Measurements from ENCODE around the gene CCDC170. TPM values are rescaled to one million over a fixed set of nuclear protein-coding genes. Genes with fewer than 3 reads are reported as not detected.

The CCDC170 gene
- total RNA-seq, 1 donor from 2014 or later, result 0.25 TPM

GRCh38 chr6:151617539-151617938 lies 123.7 kb downstream of the CCDC170 start:
- peak; percentile 82 for DNase-seq (ENCODE audit: low read depth)

DNA sequence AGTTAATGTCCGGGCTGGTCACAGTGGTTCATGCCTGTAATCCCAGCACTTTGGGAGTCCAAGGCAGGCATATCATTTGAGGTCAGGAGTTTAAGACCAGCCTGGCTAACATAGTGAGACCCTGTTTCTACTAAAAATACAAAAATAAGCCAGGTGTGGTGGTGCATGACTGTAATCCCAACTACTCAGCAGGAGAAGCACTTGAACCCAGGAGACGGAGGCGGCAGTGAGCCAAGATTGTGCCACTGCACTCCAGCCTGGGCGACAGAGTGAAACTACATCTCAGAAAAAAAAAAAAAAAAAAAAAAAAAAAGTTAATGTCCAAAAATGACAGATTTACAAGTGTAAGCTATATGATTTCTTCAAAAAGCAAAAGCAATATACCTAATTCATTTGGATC lies 124.9 kb downstream of the CCDC170 start:
- no peak for DNase-seq (ENCODE audit: low read depth)

DNA sequence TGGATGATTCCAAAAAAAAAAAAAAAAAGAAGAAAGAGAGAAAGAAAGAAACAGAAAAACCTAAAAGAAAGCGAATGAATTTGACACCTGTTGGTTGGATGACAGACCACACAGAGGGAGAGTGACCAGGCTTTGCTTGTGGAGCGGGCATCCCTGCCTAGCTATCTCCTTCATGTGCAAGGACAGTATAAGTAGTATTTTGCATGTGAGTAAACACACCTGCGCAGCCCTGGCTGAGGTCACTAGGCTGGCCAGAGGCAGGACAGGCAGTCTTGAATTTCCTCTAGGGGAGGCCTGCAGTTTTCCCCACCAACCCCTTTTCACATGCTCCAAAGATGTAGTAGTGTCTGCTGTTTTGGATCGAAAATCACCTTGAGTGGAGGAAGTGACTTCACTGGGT lies 126.4 kb downstream of the CCDC170 start:
- DNase-seq (ENCODE audit: low read depth), result no peak

- DNase-seq (ENCODE audit: low read depth), result no peak
Observed at GRCh38 chr6:151624071-151624470, 130.3 kb downstream of the CCDC170 start.

GRCh38 chr6:151624481-151624880 lies 130.7 kb downstream of the CCDC170 start:
- DNase-seq (ENCODE audit: low read depth), result no peak

DNA sequence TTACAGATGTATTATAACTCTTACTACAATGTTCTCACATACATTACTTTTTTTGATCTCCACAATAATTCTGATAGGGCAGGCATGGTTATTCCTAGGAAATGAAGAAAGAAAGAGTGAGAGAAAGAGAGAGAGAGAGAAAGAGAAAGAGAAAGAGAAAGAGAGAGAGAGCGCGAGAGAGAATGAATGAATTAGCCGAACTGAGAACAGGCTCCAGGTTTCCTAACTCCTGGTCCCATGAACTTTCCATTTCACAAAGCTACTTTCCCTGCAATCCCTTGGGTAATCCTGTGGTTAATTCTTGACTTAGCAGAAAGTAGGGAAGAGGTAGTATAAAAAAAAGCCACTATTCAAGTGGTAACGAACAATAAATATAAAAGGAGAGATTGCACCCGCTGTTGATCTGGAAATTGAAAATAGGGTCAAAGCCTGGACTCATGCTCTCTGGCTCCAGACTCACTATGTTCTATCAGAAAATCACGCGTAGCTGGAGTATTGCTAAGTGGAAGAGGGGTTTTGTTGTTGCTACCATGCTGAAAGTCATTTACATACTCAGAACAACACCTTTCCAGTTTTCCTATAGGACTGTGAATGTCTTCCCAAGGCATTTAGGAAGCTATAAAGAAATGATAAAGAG lies 131.2 kb downstream of the CCDC170 start:
- DNase-seq (ENCODE audit: low read depth), result no peak

DNA sequence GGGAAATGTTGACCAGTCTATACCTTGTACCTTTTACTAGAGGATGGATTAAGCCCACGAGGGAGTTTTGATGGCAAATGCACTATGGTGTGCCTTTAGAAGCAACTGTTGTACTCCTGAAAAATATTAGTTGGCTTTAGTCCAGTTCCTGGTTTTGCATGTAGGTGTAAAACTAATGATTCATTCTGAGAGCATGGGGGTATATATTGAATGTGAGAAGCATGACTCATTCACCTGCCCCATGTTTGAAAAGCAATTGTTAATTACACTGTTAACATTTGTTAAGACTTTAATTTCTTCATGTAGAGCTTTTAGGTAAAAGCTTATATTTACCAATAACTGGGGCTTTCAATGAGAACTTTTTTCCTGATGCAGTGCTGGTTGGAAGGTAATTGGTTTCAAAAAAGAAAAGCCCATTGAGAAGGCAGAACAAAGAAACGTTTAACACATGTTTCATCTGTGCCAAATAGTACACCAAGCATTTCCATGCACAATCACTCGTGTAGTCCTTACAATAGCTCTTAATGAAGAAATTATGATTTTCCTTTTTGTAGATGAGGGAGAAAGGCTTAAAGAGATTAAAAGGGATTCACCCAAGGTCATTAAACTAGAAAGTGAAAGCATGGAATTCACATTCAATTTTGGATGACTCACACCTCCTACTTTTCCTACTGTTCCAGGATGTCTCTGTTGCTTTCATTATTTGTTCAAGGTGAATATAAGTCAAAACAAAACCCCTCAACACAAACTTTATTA lies 134.1 kb downstream of the CCDC170 start:
- DNase-seq (ENCODE audit: low read depth), result peak; percentile 90

DNA sequence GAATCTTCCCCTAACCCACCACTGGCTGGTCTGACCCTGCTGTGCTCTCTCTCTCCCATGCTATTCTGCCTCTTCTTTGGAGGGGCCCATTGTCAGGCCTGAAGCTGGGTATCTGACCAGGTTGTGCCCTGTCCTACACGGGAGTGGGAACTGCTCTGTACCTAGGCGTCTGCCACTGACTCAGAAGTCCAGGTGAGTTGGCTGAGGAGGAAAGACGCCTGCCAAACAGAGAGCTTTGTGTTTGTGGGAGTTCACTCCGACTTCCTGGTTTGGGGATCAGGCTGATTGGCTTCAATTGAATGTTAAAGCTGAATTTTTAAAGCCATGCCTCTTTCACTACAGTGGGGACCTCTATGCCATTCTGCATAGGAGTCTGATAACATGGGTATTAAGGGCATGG lies 136.0 kb downstream of the CCDC170 start:
- no peak for DNase-seq (ENCODE audit: low read depth)

- no peak for DNase-seq (ENCODE audit: low read depth)
Observed at GRCh38 chr6:151630387-151630786, 136.6 kb downstream of the CCDC170 start.

DNA sequence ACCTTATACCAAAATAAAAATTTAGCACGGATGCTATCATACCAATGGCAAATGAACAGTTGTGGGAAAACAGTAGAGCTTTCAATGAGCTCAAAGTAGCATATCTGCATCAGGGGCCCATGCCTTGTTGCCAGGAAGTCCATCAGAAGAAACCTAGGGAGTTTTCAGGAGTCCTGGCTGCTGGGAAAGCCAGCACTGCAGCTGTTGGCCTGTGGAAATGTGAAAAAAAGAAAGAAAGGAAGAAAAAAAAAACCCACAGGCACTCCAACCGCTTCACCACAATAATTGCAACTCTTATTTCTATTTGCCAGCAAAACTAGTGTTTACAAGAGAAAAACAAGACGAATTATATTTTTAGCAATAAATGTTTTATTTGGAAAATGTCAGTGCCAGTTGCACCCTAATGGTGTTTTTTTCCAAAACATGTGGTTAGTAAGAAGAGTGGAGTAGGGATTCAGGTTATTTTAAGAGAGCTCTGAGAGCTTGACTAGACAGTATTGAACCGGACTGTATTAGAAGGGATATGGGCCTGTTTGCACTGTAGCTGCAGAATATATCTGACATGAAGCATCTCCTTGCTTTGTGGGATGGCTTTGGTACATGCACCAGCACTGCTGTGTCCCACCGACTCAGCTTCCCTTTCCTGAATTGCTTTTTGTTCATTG lies 137.3 kb downstream of the CCDC170 start:
- no peak for DNase-seq (ENCODE audit: low read depth)

DNA sequence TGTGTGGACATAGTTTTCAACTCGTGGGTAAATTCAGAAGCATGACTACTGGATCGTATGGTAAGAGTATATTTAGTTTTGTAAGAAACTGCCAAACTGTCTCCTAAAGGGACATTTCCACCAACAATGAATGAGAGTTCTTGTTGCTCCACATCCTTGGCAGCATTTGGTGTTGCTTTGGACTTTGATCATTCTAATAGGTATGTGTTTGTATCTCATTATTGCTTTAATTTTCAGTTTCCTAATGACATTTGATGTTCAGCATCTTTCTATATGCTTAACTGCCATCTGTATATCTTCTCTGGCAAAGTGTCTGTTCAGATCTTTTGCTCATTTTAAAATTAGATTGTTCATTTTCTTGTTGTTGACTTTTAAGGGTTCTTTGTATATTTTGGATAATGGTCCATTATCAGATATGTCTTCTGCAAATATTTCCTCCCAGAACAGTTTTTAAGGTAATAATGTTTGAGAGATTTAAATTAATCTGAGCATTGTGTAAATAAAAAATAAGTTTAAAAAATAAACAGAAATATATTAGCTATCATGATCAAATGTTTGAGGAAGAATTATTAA lies 138.7 kb downstream of the CCDC170 start:
- DNase-seq (ENCODE audit: low read depth), result no peak

GRCh38 chr6:151633526-151634335 lies 139.9 kb downstream of the CCDC170 start:
- peak; percentile 45 for DNase-seq (ENCODE audit: low read depth)

DNA sequence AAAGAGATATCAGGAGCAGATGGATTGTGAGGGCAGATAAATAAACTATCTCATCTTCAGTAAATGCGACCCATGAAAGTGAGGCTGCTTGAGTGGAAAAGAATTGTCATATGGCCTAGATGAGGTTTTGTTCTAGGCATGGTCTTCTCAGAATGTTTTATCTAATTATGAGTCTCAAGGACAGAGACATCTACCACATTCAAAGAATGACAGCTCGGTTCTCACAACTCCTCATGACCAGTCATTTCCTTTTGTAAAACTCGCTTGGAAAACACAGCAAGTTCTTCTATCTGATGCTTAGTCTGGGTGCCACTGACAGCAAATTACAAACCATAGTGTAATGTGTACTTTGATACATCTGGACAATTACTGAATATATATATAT lies 140.5 kb downstream of the CCDC170 start:
- no peak for DNase-seq (ENCODE audit: low read depth)

GRCh38 chr6:151635741-151636140 lies 141.9 kb downstream of the CCDC170 start:
- no peak for DNase-seq (ENCODE audit: low read depth)

GRCh38 chr6:151637814-151638213 lies 144.0 kb downstream of the CCDC170 start:
- no peak for DNase-seq (ENCODE audit: low read depth)

DNA sequence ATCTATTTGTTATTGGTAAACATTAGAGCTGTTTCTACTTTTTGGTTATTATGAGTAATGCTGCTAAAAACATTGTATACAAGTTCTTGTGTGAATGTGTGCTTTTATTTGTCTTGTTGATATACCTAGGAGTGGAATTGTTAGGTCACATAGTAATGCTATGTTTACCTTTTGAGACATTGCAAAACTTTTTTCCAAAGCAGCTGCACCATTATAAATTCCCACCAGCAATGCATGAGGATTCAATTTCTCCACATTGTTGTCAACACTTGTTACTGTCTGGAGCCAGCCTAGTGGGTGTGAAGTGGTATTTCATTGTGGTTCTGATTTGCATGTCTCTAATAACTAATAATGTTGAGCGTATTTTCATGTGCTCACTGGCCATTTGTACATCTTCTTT lies 145.9 kb downstream of the CCDC170 start:
- DNase-seq (ENCODE audit: low read depth), result no peak

- no peak for DNase-seq (ENCODE audit: low read depth)
Observed at GRCh38 chr6:151641028-151641427, 147.2 kb downstream of the CCDC170 start.

DNA sequence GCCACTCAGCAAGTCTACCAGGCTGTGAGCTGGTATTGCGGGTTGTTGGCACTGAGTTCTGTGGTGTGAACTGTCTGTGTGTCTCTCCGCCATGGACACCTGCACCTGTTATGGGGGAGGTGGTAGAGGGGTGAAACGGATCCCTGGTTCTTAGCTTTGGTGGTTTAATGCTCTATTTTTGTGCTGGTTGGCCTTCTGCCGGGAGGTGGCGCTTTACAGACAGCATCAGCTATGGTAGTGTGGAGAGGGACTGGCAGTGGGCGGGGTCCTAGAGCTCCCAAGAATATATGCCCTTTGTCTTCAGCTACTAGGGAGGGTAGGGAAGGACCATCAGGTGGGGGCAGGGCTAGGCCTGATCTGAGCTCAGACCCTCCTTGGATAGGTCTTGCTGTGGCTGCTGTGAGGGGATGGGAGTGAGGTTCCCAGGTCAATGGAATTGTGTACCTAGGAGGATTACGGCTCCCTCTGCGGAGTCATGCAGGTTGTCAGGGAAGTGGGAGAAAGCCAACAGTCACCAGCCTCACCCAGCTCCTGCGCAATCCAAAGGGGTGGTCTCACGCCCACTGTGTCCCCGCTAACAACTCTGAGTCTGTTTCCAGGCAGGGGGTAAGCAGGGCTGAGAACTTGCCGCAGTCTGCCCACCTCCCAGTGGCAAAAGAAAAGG lies 154.3 kb downstream of the CCDC170 start:
- no peak for DNase-seq (ENCODE audit: low read depth)

DNA sequence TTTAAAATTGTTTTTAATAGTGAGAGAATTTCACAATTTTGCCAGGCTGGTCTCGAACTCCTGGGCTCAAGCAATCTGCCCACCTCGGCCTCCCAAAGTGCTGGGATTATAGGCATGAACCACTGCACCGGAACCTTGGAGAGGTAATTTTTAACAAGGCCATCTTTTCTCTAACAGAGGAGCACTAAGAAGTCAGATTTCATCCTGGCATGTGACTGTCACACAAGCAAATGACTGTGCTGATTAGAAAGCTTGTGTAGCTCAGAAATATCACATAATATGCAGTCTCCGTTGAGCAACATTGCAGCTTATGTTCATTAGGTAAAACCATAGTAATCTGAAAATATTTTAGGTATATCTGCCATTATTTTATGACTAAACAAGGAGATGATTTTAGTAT lies 156.0 kb downstream of the CCDC170 start:
- no peak for DNase-seq (ENCODE audit: low read depth)

- DNase-seq (ENCODE audit: low read depth), result no peak
Observed at GRCh38 chr6:151651639-151652038, 157.8 kb downstream of the CCDC170 start.

DNA sequence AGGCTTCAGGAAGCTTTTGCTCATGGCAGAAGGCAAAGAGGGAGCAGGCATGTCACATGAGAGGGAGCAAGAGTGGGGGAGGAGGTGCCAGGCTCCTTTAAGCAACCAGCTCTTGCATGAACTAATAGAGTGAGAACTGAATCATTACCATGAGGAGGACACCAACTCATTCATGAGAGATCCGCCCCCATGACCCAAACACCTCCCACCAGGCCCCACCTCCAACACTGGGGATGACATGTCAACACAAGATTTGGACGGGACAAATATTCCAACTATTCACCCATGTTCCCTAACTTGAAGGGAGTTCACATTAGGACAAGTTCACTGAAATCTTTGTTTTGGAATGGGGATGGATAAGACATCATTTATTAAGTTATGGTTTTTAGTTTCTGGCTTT lies 158.5 kb downstream of the CCDC170 start:
- no peak for DNase-seq (ENCODE audit: low read depth)
